Measurements from ENCODE around the gene CLDN5.

The CLDN5 gene

GRCh38 chr22:19480789-19481188 is 43.4 kb downstream of the CLDN5 start:
- no peak for DNase-seq (ENCODE audit: low read depth in 2 of 2)

- no peak for DNase-seq (ENCODE audit: low read depth in 2 of 2)
Measured at GRCh38 chr22:19480173-19480568, 44.0 kb downstream of the CLDN5 start.

GRCh38 chr22:19479355-19480172 is 44.6 kb downstream of the CLDN5 start, which contains the start of gene CDC45:
CDC45 (plus strand) TSS chr22:19479920; CDS start chr22:19479969, 49 bp downstream.
- DNase-seq (ENCODE audit: low read depth in 2 of 2), result peak; percentile 94 to 96

- peak; percentile 40 to 51 for DNase-seq (ENCODE audit: low read depth in 2 of 2)
Measured at GRCh38 chr22:19478901-19479354, 45.3 kb downstream of the CLDN5 start, which contains the start of gene UFD1. UFD1 (minus strand) TSS chr22:19479193; CDS start chr22:19479085, 108 bp downstream.

- DNase-seq (ENCODE audit: low read depth in 2 of 2), result no peak
Measured at GRCh38 chr22:19478045-19478900, 45.9 kb downstream of the CLDN5 start.

- no peak for DNase-seq (ENCODE audit: low read depth in 2 of 2)
Measured at GRCh38 chr22:19477321-19478044, 46.7 kb downstream of the CLDN5 start.

- no peak for DNase-seq (ENCODE audit: low read depth in 2 of 2)
Measured at GRCh38 chr22:19476023-19476422, 48.2 kb downstream of the CLDN5 start.

- no peak for DNase-seq (ENCODE audit: low read depth in 2 of 2)
Measured at GRCh38 chr22:19473578-19473977, 50.6 kb downstream of the CLDN5 start.
